NCI-H146 (cell line): ENCODE data around the gene RCVRN.
"Not testable (repeated sequence)": the region's sequence is repeated elsewhere in the genome, so short reads cannot be mapped to it uniquely, and the experiment has no call there.

Source experiments
- DNase-seq: peaks from one replicate; lab custom pipeline; 2025; lab: John Stamatoyannopoulos, UW

The RCVRN gene

DNA sequence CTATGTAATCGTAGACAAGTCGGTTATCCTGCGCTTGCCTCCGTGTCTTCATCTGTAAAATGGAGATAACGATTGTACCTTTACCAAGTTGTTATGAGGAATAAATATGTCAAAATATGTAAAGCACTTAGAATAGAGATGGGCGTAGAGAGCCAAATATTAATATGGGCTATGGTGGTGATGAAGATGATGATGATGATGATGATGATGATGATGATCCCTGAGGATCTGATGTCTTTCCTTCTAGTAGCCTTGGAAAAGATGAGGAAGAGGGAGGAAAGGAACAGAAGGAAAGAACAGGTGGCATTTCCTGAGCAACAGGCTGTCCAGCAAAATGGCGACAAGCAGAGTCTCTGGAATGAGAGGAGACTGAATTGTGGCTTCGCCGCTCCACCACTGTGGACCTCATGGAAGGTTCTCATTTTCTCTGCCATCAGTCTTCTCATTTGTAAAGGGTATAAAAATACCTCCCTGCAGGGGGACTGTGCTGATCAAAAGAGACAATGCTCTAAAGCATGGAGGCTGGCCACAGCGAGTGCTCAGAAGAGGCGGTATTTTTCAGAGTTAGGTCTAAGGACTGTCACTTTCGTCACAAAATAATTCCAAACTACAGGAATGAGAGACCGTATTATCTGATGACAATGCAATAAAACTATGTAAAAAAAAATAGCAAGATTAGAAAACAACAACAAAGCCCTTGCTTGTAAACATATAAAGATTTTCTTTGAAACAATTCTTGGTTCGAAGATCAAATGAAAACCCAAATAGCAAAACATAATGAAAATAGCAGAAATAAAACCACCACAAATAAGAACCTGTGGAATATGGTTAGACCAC, 17.2 kb upstream of the RCVRN start:
- DNase-seq: no peak

DNA sequence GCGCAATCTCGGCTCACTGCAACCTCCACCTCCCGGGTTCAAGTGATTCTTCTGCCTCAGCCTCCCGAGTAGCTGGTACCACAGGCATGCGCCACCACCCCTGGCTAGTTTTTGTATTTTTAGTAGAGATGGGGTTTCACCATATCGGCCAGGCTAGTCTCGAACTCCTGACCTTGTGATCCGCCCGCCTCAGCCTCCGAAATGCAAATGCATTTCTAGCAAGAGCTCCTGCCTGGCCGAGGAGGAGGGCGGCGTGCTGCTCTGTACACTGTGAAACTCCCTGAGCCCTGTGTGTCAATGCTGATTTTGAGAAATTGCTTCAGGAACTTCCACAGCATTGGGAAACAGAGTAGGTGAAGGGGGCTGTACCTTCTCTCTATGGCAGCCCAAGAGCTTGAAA, 16.1 kb upstream of the RCVRN start:
- not testable (repeated sequence) for DNase-seq

DNA sequence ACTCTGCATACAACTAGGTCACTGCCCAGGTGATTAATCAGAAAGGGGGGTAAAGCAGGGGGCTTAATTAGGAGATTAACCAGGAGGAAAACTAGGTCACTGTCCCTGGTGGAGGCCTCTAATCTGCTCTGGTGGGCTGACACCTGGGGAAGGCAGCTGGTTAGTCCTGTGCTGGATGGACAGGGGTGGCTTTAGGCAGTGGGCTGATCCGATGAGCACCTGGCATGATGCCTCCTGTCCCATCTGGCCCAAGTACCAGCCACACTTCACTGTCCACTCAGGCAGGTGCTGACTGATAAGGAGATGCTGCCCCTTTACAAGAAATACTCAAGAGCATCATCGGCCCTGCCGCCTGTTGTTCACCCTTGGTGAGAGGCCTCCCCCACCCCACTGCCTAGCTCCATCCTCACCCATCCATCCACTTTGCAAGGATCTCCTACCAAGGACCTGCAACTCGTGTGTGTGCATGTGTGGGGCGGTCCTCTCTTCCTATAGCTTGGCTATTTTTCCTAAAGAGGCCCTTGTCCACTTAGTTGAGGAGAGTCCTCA, 13.8 kb upstream of the RCVRN start:
- DNase-seq: no peak

DNA sequence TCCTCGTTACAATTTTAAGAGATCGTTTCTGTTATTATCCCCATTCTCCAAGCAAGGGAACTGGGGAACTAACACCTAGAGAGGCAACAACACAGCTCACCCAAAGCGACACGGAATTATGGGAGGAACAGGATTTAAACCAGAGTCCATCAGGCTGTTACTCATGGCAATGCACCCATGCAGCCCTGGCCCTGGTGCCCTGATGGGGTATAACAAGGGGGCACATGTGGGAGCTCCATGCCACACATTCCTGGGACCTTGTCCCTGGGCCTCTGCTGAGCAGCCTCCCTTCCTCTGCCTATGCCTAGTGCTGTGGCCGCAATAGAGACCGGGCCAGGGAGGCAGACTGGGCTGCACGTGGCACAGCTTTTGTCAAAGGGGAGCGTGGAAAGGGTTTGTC, 13.3 kb upstream of the RCVRN start:
- no peak for DNase-seq

DNA sequence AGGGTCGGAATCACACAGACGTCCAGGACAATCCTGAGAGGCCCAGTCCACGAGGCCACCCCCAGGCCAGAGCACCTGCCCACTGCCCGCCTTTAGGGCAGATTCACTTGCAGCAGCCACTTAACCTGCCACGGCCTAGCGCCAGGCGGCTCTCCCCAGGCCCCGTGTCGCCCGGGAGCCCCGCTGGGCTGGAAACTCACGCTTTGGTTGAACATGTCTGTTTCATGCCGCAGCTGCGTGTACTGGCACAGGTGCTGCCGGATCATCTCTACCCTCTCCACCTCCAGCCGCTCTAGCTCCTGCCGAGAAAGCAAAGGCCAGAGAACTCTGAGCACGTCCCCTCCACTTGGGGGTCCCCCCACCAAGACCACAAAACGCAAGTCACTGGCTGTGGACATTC, 12.7 kb upstream of the RCVRN start:
- no peak for DNase-seq

- no peak for DNase-seq
Observed at GRCh38 chr17:9917131-9917530, 12.1 kb upstream of the RCVRN start.

DNA sequence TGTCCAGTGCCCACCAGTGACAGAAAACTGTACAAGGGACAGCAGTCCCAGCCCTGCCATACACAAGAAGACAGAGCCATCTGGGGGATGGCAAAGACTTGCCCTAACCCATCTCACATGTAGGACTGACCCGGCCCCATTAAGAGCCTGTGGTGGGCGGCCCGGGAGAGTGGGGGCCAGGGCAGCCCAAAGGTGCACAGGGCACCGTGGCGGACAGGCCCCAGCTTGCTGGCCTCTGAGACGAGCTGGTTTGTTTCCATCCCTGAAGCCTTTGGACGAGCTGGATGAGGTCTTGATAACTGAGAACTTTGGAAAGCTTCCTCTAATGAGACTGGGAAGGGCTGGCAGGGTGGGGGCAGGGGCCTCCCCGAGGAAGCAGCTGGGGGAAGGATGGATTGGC, 11.0 kb upstream of the RCVRN start:
- DNase-seq: no peak

GRCh38 chr17:9913476-9913875, 8.4 kb upstream of the RCVRN start:
- DNase-seq: no peak

- no peak for DNase-seq
Observed at GRCh38 chr17:9912121-9913099, 7.3 kb upstream of the RCVRN start.

DNA sequence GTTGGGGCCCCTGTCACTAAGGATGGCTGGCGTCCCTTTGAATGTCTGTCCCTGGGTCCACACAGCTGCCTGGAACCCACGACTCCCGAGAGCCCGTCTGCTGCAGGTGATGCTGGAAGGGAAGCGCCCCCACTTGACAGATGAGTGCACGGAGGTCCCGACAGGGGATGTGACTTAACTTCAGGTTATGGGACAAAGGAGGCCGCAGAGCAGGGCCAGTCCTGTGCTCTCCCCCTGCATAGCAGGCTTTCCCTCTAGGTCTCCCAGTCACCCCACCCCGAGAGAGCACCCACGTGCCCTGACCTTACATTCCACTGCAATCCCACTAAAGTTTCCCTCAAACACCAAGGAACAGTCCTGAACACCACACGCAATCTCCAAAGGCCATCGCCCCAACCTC, 6.0 kb upstream of the RCVRN start:
- DNase-seq: no peak

DNA sequence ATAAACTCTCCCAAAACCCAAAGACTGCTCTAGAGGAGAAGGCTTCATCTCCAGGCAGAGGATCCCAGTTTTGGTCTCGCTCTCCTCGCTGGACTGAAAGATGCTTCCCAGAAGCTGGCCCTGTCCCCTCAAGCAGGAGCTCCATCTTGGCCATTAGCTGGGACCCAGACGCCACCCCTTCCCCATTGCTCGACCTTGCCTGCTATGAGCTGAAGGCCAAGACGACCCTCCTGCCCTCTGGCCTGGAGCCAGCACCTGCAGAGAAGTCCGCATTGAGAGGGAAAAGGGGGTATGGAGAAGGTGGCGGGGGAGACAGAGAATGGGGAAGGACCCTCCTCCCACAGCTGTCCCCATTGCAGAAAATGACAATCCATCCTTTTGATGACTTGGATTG, 3.6 kb upstream of the RCVRN start:
- no peak for DNase-seq

DNA sequence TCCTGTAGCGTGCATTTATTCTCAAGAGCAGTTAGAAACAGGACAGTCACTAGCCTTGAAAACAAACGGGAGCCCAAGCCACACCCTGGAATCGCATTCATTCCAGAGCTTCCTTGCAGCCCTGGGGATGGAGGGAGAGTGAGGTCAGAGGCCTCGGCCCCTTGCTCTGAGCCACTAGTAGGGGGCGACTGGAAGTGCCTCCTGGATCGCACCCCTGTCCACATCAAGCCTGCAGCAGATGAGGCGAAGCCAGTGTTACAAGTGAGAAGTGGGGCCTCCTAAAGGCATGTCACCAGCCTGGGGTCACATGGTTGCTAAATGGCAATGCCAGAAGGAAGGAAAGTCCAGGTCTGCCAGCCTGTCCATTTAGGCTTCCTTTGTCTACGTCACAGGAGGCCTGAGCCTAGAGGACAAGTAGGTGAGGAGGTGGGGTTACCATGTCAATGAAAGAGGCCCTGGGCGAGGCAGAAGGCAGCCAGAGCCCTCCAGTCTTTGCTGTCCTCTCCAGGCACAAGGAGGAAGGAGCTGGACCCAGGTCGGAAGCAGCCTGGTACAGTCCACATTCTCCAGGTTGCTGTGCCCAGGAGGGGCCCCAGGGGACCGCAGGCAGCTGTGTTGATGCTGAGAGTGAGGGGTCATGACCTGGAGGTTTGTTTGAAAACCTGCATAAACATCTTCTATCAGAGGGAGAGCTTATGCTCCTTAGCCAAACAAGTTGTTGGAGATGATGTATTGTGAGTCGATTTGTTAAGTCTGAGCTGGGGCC, 3.0 kb upstream of the RCVRN start:
- no peak for DNase-seq

- no peak for DNase-seq
Observed at GRCh38 chr17:9907131-9907530, 2.1 kb upstream of the RCVRN start.

- no peak for DNase-seq
Observed at GRCh38 chr17:9906616-9907015, 1.5 kb upstream of the RCVRN start.

DNA sequence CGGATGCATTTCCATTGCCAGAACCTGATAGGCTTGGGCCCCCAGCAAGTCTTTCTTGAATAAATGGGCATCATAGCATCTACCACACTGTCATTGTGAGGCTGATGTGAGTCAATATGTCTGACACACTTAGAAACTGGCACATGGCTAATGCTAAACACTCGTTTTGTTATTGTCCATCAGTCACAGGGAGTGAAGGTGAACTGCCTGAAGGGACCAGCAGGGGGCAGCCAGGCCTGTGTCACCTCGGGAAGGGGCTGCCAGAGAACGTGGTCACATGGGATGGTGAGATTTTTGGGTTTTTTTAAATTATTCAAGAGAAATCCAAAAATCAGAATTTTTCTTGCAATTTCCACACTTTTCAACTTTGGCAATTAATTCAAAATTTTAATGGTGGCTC, 831 bp upstream of the RCVRN start:
- no peak for DNase-seq

GRCh38 chr17:9904277-9905077, 594 bp downstream of the RCVRN start:
- DNase-seq: no peak

GRCh38 chr17:9902120-9902519, 3.0 kb downstream of the RCVRN start:
- no peak for DNase-seq

DNA sequence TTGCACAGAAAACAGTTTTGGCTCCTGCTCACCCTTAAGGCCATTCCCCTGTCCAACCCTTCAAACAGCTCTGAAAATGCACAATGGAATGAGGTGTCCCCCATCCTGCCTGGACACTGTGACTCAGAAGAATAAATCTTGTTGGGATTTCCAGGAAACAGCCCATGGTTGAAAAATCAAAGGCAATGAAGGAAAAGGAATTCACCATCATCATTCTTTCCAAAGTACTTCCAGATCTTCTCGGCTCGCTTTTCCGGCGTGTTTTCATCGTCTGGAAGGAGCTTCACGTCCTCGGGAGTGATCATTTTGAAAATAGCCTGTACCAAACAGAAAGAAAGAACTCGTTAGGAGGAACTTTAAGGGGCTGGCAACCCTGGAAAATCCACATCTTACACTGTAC, 4.3 kb downstream of the RCVRN start:
- DNase-seq: no peak

GRCh38 chr17:9900044-9900594, 5.0 kb downstream of the RCVRN start:
- DNase-seq: no peak

GRCh38 chr17:9899280-9900043, 5.6 kb downstream of the RCVRN start:
- no peak for DNase-seq
